GM10266 (cell line): ENCODE measurements around the gene TCP11L1.
"Not testable (repeated sequence)": the region's sequence is repeated elsewhere in the genome, so short reads cannot be mapped to it uniquely, and the experiment has no call there.

Experiments used
- DNase-seq: peaks from one replicate; pipeline ENCODE4 v3.0.0; 2012; ENCODE audit errors: extremely low spot score
- CTCF ChIP-seq: IDR thresholded peaks from 2 replicates; pipeline ENCODE4 v1.5.1; 2012; ENCODE audit warnings: mild to moderate bottlenecking, low read depth; ENCODE audit not compliant: control insufficient read depth, insufficient read depth; ENCODE audit errors: missing control alignments

The TCP11L1 gene

GRCh38 chr11:33045551-33046255, 6.3 kb downstream of the TCP11L1 start:
- TF ChIP-seq CTCF: no peak
- DNase-seq: no peak

DNA sequence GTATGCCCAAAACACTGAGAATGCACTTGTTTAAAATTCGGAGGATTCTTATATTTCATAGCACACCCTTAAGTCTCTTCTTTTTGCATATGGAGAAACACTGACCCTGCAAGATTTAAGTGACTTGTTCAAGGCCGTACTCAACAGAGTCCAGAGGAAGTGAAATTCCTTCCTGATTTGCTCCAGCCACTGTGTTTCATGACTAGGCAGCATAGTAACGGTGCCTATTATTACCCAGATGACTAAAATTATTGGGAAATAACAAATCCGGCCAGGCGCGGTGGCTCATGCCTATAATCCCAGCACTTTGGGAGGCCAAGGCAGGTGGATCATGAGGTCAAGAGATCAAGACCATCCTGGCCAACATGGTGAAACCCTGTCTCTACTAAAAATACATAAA, 9.3 kb downstream of the TCP11L1 start:
- DNase-seq: not testable (repeated sequence)

DNA sequence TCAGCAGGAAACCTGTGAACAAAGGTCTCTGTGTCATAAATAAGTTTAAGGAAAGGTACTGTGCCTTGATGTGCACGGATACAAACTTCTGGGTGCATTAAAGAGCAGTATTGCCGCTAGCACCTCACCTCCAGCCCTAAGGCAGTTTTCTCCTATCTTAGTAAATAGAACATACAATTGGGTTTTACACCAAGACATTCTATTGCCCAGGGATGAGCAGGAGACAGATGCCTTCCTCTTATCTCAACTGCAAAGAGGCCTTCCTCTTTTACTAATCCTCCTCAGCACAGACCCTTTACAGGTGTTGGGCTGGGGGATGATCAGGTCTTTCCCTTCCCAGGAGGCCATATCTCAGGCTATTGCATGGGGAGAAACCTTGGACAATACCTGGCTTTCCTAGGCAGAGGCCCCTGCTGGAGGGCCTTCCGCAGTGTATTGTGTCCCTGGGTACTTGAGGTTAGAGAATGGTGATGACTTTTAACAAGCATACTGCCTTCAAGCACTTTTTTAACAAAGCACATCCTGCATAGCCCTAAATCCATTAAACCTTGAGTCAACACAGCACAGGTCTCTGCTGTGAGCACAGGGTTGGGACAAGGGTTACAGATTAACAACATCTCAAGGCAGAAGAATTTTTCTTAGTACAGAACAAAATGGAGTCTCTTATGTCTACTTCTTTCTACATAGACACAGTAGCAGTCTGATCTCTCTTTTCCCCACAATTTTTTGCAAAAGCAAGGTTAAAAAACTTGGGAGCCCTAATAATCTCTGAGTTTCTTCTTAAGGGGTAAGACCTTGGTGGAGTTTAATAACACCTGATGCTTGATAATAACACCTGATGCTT, 10.4 kb downstream of the TCP11L1 start:
- DNase-seq: not testable (repeated sequence)

DNA sequence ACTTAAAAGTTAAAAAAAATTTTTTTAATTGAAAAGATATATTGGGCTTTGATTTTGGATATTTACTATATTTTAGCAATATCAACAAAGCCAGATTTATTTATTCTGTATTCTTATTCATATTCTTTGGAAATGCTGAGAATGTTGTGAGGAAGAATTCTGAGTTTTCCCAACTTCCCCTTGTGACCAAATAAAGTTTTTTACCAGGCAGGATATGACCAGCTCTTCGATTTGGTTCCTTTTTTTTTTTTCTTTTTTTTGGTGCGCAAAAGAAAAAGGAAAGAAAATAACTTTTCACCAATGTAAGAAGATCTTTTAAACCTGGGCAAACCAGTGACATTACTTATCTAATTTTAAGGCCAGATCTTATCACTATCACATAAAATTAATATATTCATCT, 12.9 kb downstream of the TCP11L1 start:
- no peak for DNase-seq

GRCh38 chr11:33055375-33055774, 16.0 kb downstream of the TCP11L1 start:
- no peak for TF ChIP-seq CTCF
- DNase-seq: no peak

More for the DNA sequence above, 12.9 kb downstream of the TCP11L1 start:
- no peak for TF ChIP-seq CTCF

DNA sequence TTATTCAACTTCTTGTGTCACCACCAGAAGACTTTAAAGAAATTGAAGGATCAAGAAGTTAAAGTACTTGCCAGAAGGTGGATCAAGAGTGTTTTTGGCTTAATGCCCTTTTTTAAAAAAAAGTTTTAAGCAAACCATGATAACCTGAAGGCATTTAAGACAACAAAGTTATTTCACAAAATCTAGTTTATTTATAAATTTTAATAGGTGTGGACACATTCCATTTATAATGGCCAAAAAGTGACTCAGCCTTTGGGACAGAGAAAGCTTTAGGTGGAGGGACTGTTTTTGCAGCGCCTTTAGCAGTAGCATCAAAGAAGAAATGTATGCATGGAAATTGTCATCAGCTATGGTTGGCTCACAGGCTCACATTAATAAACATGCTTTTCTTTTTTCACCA, 17.9 kb downstream of the TCP11L1 start:
- no peak for TF ChIP-seq CTCF
- no peak for DNase-seq

- TF ChIP-seq CTCF: no peak
- no peak for DNase-seq
Measured at GRCh38 chr11:33059331-33060007, 20.1 kb downstream of the TCP11L1 start.

DNA sequence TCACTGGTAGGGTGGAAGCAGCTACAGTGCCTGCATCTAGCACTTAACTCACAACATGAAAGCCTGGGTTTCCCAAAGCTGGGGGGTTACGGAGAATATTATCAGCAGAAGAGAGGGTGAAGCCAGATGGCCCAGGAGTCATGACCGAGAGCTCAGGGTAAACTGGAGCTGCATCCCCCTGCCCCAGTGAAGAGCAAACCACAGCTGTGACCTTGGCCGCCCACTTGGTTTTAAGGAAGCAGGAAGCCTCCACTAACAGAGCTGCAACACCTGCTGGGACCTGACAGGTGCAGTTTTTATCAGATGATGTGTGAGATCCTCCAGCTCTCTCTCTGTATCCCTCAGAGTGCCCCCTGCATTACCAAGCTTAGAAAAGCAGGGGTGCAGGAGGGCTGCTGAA, 20.9 kb downstream of the TCP11L1 start:
- TF ChIP-seq CTCF: no peak
- no peak for DNase-seq
